Testis (tissue), 2 donors: Measurements from ENCODE around the gene SUSD6.

Experiments
- POLR2A ChIP-seq: fragments of 450-650 bp; IDR thresholded peaks from one replicate; pipeline ENCODE4 v1.6.1; 2017; ENCODE audit warnings: antibody characterized with exemption, mild to moderate bottlenecking, moderate library complexity
- TF ChIP-seq, protein P1 (sequence below), 3 experiments: fragments of 450-650 bp in 2 of 3; fragments of 200-600 bp in 1 of 3; sonication (generic) in 1 of 3; IDR thresholded peaks; one replicate each; pipeline ENCODE4 v1.5.1; 2016 to 2019; ENCODE audit warnings: antibody characterized with exemption in 3 of 3, mild to moderate bottlenecking in 2 of 3, moderate library complexity in 1 of 3

GRCh38 chr14:69620211-69620611, 8.8 kb downstream of the SUSD6 start:
- TF ChIP-seq, protein P1, sequence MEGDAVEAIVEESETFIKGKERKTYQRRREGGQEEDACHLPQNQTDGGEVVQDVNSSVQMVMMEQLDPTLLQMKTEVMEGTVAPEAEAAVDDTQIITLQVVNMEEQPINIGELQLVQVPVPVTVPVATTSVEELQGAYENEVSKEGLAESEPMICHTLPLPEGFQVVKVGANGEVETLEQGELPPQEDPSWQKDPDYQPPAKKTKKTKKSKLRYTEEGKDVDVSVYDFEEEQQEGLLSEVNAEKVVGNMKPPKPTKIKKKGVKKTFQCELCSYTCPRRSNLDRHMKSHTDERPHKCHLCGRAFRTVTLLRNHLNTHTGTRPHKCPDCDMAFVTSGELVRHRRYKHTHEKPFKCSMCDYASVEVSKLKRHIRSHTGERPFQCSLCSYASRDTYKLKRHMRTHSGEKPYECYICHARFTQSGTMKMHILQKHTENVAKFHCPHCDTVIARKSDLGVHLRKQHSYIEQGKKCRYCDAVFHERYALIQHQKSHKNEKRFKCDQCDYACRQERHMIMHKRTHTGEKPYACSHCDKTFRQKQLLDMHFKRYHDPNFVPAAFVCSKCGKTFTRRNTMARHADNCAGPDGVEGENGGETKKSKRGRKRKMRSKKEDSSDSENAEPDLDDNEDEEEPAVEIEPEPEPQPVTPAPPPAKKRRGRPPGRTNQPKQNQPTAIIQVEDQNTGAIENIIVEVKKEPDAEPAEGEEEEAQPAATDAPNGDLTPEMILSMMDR (IDR thresholded peaks at IDR 0.05), result no peak
- no peak for TF ChIP-seq POLR2A
